Measurements from ENCODE around the gene SUCLG2. TPM values are rescaled to one million over a fixed set of nuclear protein-coding genes. Genes with fewer than 3 reads are reported as not detected.

The SUCLG2 gene
- polyA plus RNA-seq (ENCODE audit: insufficient read length in 4 of 4), result 10 to 100 TPM; 51.3 to 82.7 (median 73.7) TPM

DNA sequence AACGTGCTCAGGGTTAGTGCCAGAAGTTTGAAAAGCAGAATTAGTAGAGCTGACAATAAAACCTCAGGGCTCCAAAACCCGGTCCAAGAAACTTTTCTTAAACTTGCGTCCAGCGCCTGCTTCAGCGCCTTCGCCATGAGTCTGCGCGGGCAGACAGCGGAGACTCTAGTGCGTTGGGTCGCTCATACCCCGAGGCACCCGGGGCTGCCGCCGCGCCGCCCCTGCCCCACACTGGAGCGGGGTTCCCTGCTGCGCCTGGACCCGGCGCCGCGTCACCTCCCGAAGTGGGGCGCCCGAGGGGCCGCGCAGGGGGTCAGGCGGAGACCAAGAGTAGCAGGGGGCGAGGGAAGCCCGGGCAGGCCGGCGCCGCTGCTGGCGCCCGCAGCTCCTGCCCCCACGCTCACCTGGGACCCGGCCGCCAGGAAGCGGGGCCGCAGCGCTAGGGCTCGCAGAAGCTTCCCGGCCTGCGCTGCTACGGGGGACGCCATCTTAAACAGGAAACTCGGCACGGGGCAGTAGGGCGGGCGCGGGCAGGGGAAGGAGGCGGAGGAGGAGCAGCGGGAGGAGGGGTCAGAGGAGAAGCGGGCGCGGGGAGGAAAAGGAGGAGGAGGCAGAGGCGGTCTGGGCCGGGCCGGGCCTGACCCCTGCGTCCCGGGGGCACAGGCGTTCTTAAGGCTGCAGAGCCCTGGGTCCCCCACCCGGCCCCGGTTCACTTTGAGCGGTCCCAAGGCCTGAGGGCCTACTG, at the start of gene SUCLG2:
SUCLG2 (minus strand) TSS at position 514 of the 745 bp plus-strand sequence; CDS start at position 488, 26 bp downstream.
- peak; percentile 66 to 75 (median 70) for DNase-seq (ENCODE audit: low read depth in 4 of 4, low spot score in 3 of 4)

DNA sequence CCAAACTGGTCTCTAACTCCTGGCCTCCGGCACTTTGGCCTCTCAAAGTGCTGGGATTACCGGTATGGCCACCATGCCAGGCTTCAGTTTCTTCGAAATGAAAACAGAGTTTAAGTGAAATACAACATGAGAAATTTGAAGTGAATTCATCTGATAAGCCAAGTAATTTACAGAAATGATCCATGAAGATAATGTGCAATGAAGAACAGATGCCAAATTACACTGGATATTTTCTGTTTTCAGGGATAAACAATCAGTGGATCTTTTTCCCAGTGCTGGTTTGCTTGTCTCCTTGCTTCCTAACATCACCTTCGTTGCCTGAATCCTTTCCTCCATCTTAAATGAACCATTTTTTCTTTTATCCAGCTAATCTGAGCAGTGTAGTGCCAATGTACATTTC, 46.2 kb upstream of the SUCLG2 start:
- DNase-seq (ENCODE audit: low read depth in 4 of 4, low spot score in 3 of 4), result no peak

GRCh38 chr3:67699882-67700281, 45.5 kb upstream of the SUCLG2 start:
- no peak for DNase-seq (ENCODE audit: low read depth in 4 of 4, low spot score in 3 of 4)

- no peak for DNase-seq (ENCODE audit: low read depth in 4 of 4, low spot score in 3 of 4)
Measured at GRCh38 chr3:67692621-67693020, 38.2 kb upstream of the SUCLG2 start.

DNA sequence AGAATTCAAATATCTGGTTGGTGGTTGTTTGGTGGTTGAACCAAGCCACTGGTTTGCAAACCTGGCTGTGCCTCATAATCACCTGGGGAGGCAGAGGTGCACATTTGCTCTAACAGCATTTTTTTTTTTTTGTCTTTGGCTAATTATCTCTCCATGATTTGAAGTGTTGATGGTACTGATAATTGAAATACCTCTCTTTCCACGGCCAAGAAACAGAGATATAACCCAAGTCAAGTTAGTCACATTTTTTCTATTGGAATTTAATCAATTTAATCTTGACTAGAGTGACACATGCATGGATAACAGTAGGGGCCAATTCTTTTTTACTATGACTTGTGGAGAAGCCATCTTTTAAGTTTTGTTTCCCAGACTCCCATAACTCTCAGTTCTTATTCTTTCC, 37.5 kb upstream of the SUCLG2 start:
- DNase-seq (ENCODE audit: low read depth in 4 of 4, low spot score in 3 of 4), result no peak

DNA sequence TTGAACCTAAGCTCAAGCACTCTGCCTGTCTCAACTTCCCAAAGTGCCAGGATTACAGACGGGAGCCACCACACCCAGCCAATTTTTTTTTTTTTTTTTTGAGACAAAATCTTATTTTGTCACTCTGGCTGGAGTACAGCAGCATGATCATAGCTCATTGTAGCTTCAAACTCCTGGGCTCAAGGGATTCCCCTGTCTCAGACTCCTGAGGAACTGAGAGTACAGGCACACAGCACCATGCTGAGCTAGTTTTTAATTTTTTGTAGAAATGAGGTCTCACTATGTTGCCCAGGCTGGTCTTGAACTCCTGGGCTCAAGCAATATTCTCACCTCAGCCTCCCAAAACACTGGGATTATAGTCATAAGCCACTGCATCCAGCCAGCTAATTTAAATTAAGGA, 36.8 kb upstream of the SUCLG2 start:
- DNase-seq (ENCODE audit: low read depth in 4 of 4, low spot score in 3 of 4), result no peak

GRCh38 chr3:67689806-67690205, 35.4 kb upstream of the SUCLG2 start:
- no peak for DNase-seq (ENCODE audit: low read depth in 4 of 4, low spot score in 3 of 4)

- no peak for DNase-seq (ENCODE audit: low read depth in 4 of 4, low spot score in 3 of 4)
Measured at GRCh38 chr3:67688231-67688630, 33.8 kb upstream of the SUCLG2 start.

- no peak for DNase-seq (ENCODE audit: low read depth in 4 of 4, low spot score in 3 of 4)
Measured at GRCh38 chr3:67686069-67686468, 31.7 kb upstream of the SUCLG2 start.

DNA sequence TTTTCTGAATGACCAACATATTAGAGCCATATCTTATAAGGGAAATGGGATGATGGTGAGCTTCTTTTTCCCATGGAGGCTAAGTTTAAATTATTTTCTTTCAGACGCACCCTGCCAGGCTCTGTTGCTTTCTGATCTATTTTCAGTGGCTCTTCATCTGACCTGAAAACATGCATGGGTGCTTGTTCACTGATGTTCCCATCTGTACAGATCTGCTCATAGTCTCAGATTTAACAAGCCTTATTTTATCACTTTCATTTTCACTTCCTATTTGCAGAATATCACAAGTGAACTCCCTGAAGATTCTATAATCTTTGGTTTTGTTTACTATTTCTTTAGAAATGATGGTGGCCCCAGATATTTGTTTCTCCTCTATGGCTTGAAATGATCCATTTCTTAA, 31.1 kb upstream of the SUCLG2 start:
- no peak for DNase-seq (ENCODE audit: low read depth in 4 of 4, low spot score in 3 of 4)

- no peak for DNase-seq (ENCODE audit: low read depth in 4 of 4, low spot score in 3 of 4)
Measured at GRCh38 chr3:67684211-67684610, 29.8 kb upstream of the SUCLG2 start.

- no peak for DNase-seq (ENCODE audit: low read depth in 4 of 4, low spot score in 3 of 4)
Measured at GRCh38 chr3:67683522-67683921, 29.1 kb upstream of the SUCLG2 start.

GRCh38 chr3:67678665-67679064, 24.3 kb upstream of the SUCLG2 start:
- DNase-seq (ENCODE audit: low read depth in 4 of 4, low spot score in 3 of 4), result no peak

DNA sequence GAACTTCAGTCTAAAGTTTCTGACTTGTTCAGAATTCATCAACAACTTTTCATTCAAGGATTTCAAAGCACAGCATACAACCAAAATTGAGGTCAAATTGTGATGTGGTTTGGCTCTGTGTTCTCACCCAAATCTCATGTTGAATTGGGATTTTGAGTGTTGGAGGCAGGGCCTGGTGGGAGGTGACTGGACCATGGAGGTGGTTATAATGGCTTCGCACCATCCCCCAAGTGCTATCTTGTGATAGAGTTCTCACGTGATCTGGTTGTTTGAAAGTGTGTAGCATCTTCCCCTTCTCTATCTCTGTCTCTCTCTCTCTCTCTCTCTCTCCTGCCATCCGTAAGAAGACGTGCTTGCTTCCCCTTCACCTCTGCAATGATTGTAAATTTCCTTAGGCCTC, 19.6 kb upstream of the SUCLG2 start:
- no peak for DNase-seq (ENCODE audit: low read depth in 4 of 4, low spot score in 3 of 4)

DNA sequence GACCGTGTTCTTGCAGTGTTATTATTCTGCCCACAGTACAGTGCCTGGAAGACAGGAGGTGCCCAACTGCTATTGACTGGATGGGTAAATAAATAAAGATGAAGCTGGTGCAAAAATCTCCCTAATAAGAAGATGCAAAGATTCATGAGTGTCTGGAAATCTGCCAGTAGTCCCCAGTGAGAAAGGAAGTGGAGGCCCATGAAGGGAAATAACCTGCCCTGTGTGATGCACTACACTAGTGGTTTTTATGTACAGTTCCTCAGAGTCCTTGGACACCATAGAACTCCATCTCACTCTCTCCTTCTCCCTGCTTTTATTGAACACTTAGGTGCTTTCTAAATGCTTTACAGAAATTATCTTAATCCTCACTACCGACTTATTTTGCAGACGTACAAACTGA, 8.3 kb upstream of the SUCLG2 start:
- no peak for DNase-seq (ENCODE audit: low read depth in 4 of 4, low spot score in 3 of 4)

GRCh38 chr3:67661089-67661488, 6.7 kb upstream of the SUCLG2 start:
- DNase-seq (ENCODE audit: low read depth in 4 of 4, low spot score in 3 of 4), result no peak

DNA sequence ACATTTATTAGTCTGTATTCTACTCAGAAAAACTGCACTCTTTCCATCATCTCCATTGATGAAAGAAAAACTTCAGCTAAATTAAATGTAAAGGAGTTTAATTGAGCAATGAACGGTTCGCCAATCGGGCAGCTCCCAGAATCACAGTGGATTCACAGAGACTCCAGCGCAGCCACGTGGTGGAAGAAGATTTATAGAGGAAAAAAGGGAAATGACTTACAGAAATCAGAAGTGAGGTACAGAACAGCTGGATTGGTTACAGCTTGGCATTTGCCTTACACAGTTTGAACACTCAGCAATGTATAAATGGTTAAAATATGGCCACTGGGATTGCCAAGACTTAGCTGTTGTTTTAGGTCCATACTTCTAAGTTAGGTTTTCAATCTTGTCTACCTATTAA, 2.8 kb upstream of the SUCLG2 start:
- DNase-seq (ENCODE audit: low read depth in 4 of 4, low spot score in 3 of 4), result no peak

GRCh38 chr3:67656614-67657013, 2.2 kb upstream of the SUCLG2 start:
- DNase-seq (ENCODE audit: low read depth in 4 of 4, low spot score in 3 of 4), result no peak

DNA sequence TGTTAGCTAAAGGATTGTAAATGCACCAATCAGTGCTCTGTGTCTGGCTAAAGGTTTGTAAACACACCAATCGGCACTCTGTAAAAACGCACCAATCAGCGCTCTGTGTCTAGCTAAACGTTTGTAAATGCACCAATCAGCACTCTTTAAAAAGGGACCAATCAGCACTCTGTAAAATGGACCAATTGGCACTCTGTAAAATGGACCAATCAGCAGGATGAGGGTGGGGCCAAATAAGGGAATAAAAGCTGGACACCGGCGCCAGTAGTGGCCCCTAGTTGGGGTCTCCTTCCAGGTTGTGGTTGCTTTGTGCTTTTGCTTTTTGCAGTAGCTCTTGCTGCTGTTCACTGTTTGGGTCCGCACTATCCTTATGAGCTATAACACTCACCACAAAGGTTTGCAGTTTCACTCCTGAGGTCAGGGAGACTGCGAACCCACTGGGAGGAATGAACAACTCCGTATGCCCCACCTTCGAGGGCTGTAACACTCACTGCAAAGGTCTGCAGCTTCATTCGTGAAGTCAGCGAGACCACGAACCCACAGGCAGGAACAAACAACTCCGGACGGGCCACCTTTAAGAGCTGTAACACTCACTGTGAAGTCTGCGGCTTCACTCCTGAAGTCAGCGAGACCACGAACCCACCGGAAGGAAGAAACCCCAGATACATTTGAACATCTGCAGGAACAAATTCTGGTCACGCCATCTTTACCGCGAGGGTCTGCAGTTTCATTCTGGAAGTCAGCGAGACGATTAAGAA, 1.1 kb upstream of the SUCLG2 start:
- DNase-seq (ENCODE audit: low read depth in 4 of 4, low spot score in 3 of 4), result no peak

DNA sequence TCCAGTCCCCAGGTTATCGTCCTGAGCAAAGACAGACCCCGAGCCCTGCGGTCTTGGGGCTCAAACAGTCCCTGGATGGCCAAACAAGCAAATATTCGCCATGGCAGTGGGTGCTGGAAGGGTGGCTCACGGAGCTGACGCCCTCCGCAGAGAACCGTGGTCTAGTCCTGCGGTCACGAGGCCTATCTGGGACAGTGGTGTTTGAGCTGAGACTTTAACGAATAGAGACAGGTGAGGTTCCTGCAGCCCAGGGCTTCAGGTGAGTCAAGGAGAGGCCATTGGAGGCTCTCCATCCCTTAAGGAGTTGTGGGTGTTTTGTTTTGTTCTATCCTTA, 399 bp upstream of the SUCLG2 start:
- peak in 1 of 4 donors; percentile 5 for DNase-seq (ENCODE audit: low read depth in 4 of 4, low spot score in 3 of 4)

- peak in 1 of 4 donors; percentile 43 for DNase-seq (ENCODE audit: low read depth in 4 of 4, low spot score in 3 of 4)
Measured at GRCh38 chr3:67653425-67654098, 850 bp downstream of the SUCLG2 start.

- no peak for DNase-seq (ENCODE audit: low read depth in 4 of 4, low spot score in 3 of 4)
Measured at GRCh38 chr3:67650084-67650483, 4.3 kb downstream of the SUCLG2 start.

All from left renal pelvis (tissue), 4 donors.